PC-3 (cell line): ENCODE measurements around the gene WAC. TPM values are rescaled to one million over a fixed set of nuclear protein-coding genes. Genes with fewer than 3 reads are reported as not detected.

ENCODE experiments used
- ATAC-seq: fragments of 200-7000 bp; cut with Tn5 transposase; 2 replicates; pipeline ENCODE4 v1.9.1; 2020; ENCODE audit warnings: mild to moderate bottlenecking, moderate library complexity
- BruUV-seq: library from RNA; stranded (reverse); fragments of 400-500 nt; replicated peaks from 2 replicates; lab custom pipeline; 2021; lab: Mats Ljungman, UMichigan
- CTCF ChIA-PET: fragments of 300-600 bp; sonication (Branson Sonifier 250); formaldehyde crosslinking; loops from one replicate; lab custom pipeline; 2022; ENCODE audit warnings: antibody characterized with exemption; lab: Charles Lee
- POLR2A ChIA-PET: fragments of 300-600 bp; sonication (Branson Sonifier 250); formaldehyde crosslinking; loops from one replicate; lab custom pipeline; 2022; ENCODE audit warnings: antibody characterized with exemption; ENCODE audit not compliant: unreplicated experiment; lab: Charles Lee
- DNase-seq: peaks from one replicate; pipeline ENCODE4 v3.0.0-alpha.2; 2015
- H2AFZ ChIP-seq: fragments of 300-600 bp; sonication (generic); 2 replicates; pipeline ENCODE4 v1.6.0; 2016; ENCODE audit warnings: antibody characterized with exemption, low read length
- H3F3A ChIP-seq: fragments of 300-600 bp; sonication (generic); one replicate; pipeline ENCODE4 v1.6.0; 2017; ENCODE audit warnings: antibody characterized with exemption, low read length, control low read depth, mild to moderate bottlenecking; ENCODE audit not compliant: unreplicated experiment
- H3K27ac ChIP-seq: fragments of 300-600 bp; sonication (generic); 2 replicates; pipeline ENCODE4 v1.5.1; 2016; ENCODE audit warnings: mild to moderate bottlenecking, low read length
- H3K27me3 ChIP-seq: fragments of 300-600 bp; sonication (generic); 2 replicates; pipeline ENCODE4 v1.6.1; 2016; ENCODE audit warnings: low read length, mixed read lengths
- H3K36me3 ChIP-seq: fragments of 300-600 bp; sonication (generic); 2 replicates; pipeline ENCODE4 v1.6.1; 2016; ENCODE audit warnings: low read depth, mixed run types, low read length, mixed read lengths
- H3K4me1 ChIP-seq: fragments of 300-600 bp; sonication (generic); 2 replicates; pipeline ENCODE4 v1.5.1; 2016; ENCODE audit warnings: low read length; ENCODE audit not compliant: insufficient read depth
- H3K4me2 ChIP-seq: fragments of 300-600 bp; sonication (generic); 2 replicates; pipeline ENCODE4 v1.6.0; 2016; ENCODE audit warnings: low read length
- H3K4me3 ChIP-seq: fragments of 300-600 bp; sonication (generic); 2 replicates; pipeline ENCODE4 v1.5.1; 2016; ENCODE audit warnings: mild to moderate bottlenecking, low read length, mixed read lengths
- H3K79me2 ChIP-seq: fragments of 300-600 bp; sonication (generic); 2 replicates; pipeline ENCODE4 v1.6.1; 2017; ENCODE audit warnings: low read length, mixed read lengths
- H3K9ac ChIP-seq: fragments of 300-600 bp; sonication (generic); 2 replicates; pipeline ENCODE4 v1.6.0; 2016; ENCODE audit warnings: mild to moderate bottlenecking, low read length
- H3K9me2 ChIP-seq: fragments of 300-600 bp; sonication (generic); replicated peaks from 2 replicates; pipeline ENCODE4 v1.6.1; 2016; ENCODE audit warnings: mixed run types, low read length, mixed read lengths
- H3K9me3 ChIP-seq: fragments of 300-600 bp; sonication (generic); 2 replicates; pipeline ENCODE4 v1.6.1; 2016; ENCODE audit warnings: low read length, mixed read lengths
- H4K20me1 ChIP-seq: fragments of 300-600 bp; sonication (generic); 2 replicates; pipeline ENCODE4 v1.6.1; 2016; ENCODE audit warnings: low read length, mixed read lengths
- CTCF ChIP-seq: fragments of 300-600 bp; sonication (generic); conservative IDR thresholded peaks from 2 replicates; pipeline ENCODE4 v1.5.1; 2017; ENCODE audit warnings: antibody characterized with exemption, low read depth, mild to moderate bottlenecking, low read length
- EZH2 ChIP-seq: fragments of 300-600 bp; sonication (generic); IDR thresholded peaks from one replicate; pipeline ENCODE4 v1.6.1; 2017; ENCODE audit warnings: antibody characterized with exemption, mild to moderate bottlenecking, low read length; ENCODE audit not compliant: unreplicated experiment
- EZH2phosphoT487 ChIP-seq: fragments of 300-600 bp; sonication (generic); IDR thresholded peaks from 2 replicates; pipeline ENCODE4 v1.6.1; 2018; ENCODE audit warnings: mild to moderate bottlenecking, antibody characterized with exemption, low read length, borderline replicate concordance
- intact Hi-C: fragments of 100-400 bp; cut with micrococcal nuclease; formaldehyde crosslinking; loops from 2 replicates; pipeline ENCODE4 v1.9.0; 2023
- total RNA-seq: library from RNA; depleted of rRNA; stranded (reverse); fragments of >200 nt; gene quantifications from 2 replicates; pipeline ENCODE4 v1.2.3, GENCODE V29; 2014

The WAC gene
- total RNA-seq, 1 experiment from 2014 or later = 49.2 TPM

GRCh38 chr10:28666751-28667467 is 134.0 kb downstream of the WAC start:
- Histone ChIP-seq H2AFZ (no peak overlapping the region), H4K20me1 (no peaks in the 10 kb centered on the region), H3K36me3 (no peaks in the 10 kb centered on the region), H3K9ac (no peak overlapping the region), H3K4me1 (peaks cover 15% of the 10 kb centered on the region), H3K9me2 (no peaks in the 10 kb centered on the region), H3K27me3 (no peaks in the 10 kb centered on the region), H3F3A (no peaks in the 10 kb centered on the region), H3K4me2 (peak overlapping the region; percentile 66), H3K9me3 (no peaks in the 10 kb centered on the region), H3K79me2 (no peaks in the 10 kb centered on the region), H3K27ac (0 out of 2 replicates have a peak overlapping the region, but pooled peaks have one; percentile 10), H3K4me3 (no peak overlapping the region)
- POLR2A ChIA-PET = no interaction called here
- peak; percentile 75 for ATAC-seq
- TF ChIP-seq CTCF (no peak), EZH2 (no peak), EZH2phosphoT487 (no peak)
- no TSS peak for BruUV-seq
- CTCF ChIA-PET = interaction anchor here (0.8 kb wide), 1 partner anchor 325 kb away, joined by 3 read pairs; no protein-coding TSS in a partner anchor
- intact Hi-C loops = no loop called here
- DNase-seq = peak; percentile 76

- Histone ChIP-seq H3K4me1 (peaks cover 15% of the 10 kb centered on the region), H3K9ac (no peak overlapping the region), H2AFZ (no peak overlapping the region), H3K9me3 (no peaks in the 10 kb centered on the region), H3F3A (no peaks in the 10 kb centered on the region), H3K27me3 (no peaks in the 10 kb centered on the region), H3K27ac (no peak overlapping the region), H3K4me3 (no peak overlapping the region), H3K4me2 (no peak overlapping the region), H3K79me2 (no peaks in the 10 kb centered on the region), H3K36me3 (no peaks in the 10 kb centered on the region), H4K20me1 (no peaks in the 10 kb centered on the region), H3K9me2 (no peaks in the 10 kb centered on the region)
- ATAC-seq = no peak
- no peak for DNase-seq
- POLR2A ChIA-PET = no interaction called here
- no TSS peak for BruUV-seq
- TF ChIP-seq EZH2 (no peak), CTCF (no peak), EZH2phosphoT487 (no peak)
- intact Hi-C loops = no loop called here
- CTCF ChIA-PET = no interaction called here
Observed at GRCh38 chr10:28668363-28669226, 135.7 kb downstream of the WAC start.
